GM06990 (cell line): ENCODE data around the gene FAM240A.

Experiments used
- DNase-seq: peaks from one replicate; pipeline ENCODE4 v3.0.0-alpha.2; 2011; ENCODE audit not compliant: insufficient read length; ENCODE audit errors: extremely low read depth
- H3K27me3 ChIP-seq: replicated peaks from 2 replicates; pipeline ENCODE4 v1.6.0; 2011; ENCODE audit warnings: low read length; ENCODE audit not compliant: control insufficient read depth, insufficient read depth
- H3K36me3 ChIP-seq: 2 replicates; pipeline ENCODE4 v1.5.1; 2011; ENCODE audit warnings: low read length; ENCODE audit not compliant: control insufficient read depth, insufficient read depth
- H3K4me3 ChIP-seq: replicated peaks from 2 replicates; pipeline ENCODE4 v1.5.1; 2011; ENCODE audit warnings: low read depth, mild to moderate bottlenecking, control low read depth, low read length
- CTCF ChIP-seq: IDR thresholded peaks from 2 replicates; pipeline ENCODE4 v1.5.1; 2011; ENCODE audit warnings: low read length, control low read depth, mild to moderate bottlenecking, inconsistent platforms; ENCODE audit not compliant: insufficient read depth, poor library complexity, severe bottlenecking

The FAM240A gene

DNA sequence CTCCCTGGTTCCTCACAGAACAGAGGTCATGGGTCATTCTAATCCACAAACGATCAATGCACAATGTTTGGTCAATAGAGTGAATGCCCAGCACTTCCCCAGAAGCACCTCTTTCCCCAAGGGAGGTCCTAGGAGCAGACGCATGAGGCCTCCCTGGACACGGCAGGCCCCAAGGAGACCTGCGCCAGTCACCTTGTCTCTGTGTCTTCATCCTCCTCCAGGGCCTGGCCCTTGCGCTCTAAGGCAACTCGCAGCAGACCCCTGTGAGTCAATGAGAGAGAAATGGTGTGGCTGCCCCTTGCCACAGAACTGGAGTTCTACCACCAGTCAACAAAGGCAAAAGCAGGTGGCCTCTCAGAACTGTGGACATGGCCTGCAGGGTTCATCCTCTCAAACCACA lies 63.1 kb downstream of the FAM240A start:
- no peak for TF ChIP-seq CTCF
- Histone ChIP-seq H3K27me3 (peaks cover 3% of the 10 kb centered on the region), H3K36me3 (no peaks in the 10 kb centered on the region), H3K4me3 (no peak overlapping the region)
- DNase-seq: no peak
